ENCODE data around the gene CCK. TPM values are rescaled to one million over a fixed set of nuclear protein-coding genes. Genes with fewer than 3 reads are reported as not detected.

The CCK gene
- total RNA-seq, 2 donors from 2014 or later, result not detected

DNA sequence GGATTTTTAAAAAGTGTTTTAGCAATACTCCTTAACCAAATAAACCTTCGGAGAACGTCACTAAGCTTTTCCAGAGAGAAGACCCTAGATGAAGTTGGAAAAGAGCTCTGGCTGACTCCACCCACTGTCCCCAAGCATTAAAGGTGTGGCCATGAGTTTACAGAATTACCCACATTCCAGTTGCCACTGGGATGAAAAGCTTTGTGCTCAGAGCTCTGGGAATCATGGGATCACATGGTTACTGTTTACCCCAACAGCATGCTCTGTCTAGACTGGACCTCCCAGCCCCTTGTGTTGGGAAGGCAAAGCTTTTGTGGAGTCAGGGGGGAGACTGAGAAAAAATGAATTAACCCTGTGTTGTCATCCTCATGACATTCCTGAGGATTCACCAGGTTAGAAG is 55.3 kb downstream of the CCK start:
- no peaks in the 10 kb centered on the region for H3K9me3 ChIP-seq
- peaks cover 0 to 2% of the 10 kb centered on the region in 2 donors for H3K36me3 ChIP-seq (replicated peaks in 1 of 2; ENCODE audit: insufficient read depth in 1 of 2, low read depth in 2 of 2)
- intact Hi-C loops (cut with DNase I), result no loop called here
- no peak overlapping the region for H3K27ac ChIP-seq
- no peaks in the 10 kb centered on the region for H3K27me3 ChIP-seq
- no peak for DNase-seq
- H3K4me3 ChIP-seq, result no peak overlapping the region
- 66 to 96% methylated on average over 2 of the region's 2 CpGs for WGBS, 2 donors
- H3K4me1 ChIP-seq, result no peaks in the 10 kb centered on the region
- ATAC-seq, result no peak
- TF ChIP-seq, protein P1, sequence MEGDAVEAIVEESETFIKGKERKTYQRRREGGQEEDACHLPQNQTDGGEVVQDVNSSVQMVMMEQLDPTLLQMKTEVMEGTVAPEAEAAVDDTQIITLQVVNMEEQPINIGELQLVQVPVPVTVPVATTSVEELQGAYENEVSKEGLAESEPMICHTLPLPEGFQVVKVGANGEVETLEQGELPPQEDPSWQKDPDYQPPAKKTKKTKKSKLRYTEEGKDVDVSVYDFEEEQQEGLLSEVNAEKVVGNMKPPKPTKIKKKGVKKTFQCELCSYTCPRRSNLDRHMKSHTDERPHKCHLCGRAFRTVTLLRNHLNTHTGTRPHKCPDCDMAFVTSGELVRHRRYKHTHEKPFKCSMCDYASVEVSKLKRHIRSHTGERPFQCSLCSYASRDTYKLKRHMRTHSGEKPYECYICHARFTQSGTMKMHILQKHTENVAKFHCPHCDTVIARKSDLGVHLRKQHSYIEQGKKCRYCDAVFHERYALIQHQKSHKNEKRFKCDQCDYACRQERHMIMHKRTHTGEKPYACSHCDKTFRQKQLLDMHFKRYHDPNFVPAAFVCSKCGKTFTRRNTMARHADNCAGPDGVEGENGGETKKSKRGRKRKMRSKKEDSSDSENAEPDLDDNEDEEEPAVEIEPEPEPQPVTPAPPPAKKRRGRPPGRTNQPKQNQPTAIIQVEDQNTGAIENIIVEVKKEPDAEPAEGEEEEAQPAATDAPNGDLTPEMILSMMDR (IDR thresholded peaks at IDR 0.05), result no peak
- no peak for TF ChIP-seq POLR2A (IDR thresholded peaks at IDR 0.05)

DNA sequence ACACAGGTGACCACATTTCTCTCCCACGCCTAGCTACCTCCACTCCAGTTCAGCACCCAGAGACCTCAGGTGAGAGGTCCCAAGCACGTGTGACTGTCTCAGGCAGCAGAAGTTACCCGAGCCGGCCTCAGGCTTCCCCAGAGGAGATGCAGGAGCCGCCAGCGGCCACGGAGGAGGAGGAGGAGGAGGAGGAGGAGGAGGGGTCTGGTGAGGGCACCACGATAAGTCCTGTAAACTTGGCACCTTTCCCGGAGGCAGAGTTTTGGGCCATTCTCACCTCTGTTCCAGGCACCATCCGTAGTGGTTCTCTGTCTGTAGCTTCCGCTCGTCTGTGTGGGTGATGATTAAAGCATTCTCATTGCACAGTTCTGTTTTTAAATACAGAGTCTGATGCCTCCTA is 56.1 kb downstream of the CCK start:
- Histone ChIP-seq H3K27ac (no peak overlapping the region), H3K4me1 (no peaks in the 10 kb centered on the region), H3K36me3 (replicated peaks in 1 of 2; ENCODE audit: insufficient read depth in 1 of 2, low read depth in 2 of 2) (peaks cover 0 to 2% of the 10 kb centered on the region in 2 donors), H3K4me3 (no peak overlapping the region), H3K9me3 (no peaks in the 10 kb centered on the region), H3K27me3 (no peaks in the 10 kb centered on the region)
- intact Hi-C loops (cut with DNase I), result no loop called here
- WGBS, 2 donors, result 77% methylated on average over 12 of the region's 12 CpGs
- ATAC-seq (no peak), DNase-seq (no peak)
- no peak for TF ChIP-seq POLR2A (IDR thresholded peaks at IDR 0.05)
- TF ChIP-seq, protein P1 (IDR thresholded peaks at IDR 0.05), result no peak

Small RNA genes lying within 50 kb of the gene (small RNA-seq; reads per million reads assigned to genes)
- gene RNU4-78P, result not detected

Other genes starting within 250 kb of the CCK start
- gene TRAK1, start 174.8 kb downstream of the CCK start, total RNA-seq, result 10 to 100 TPM; 17.1 to 24.1 TPM
- not detected for gene LYZL4, start 144.4 kb upstream of the CCK start, total RNA-seq
- gene VIPR1, start 236.5 kb upstream of the CCK start, total RNA-seq, result 10 to 100 TPM in 1 of 2 donors, under 1 TPM in 1; 0.99 to 10.6 TPM